Measurements from ENCODE around the gene LRRC8C. TPM values are rescaled to one million over a fixed set of nuclear protein-coding genes. Genes with fewer than 3 reads are reported as not detected.

LRRC8C gene
- total and polyA plus RNA-seq, 4 donors, result 0.75 to 14.4 (median 5.6) TPM

- peaks cover 0 to 2% of the 10 kb centered on the region in 2 donors for H3K27me3 ChIP-seq (ENCODE audit: control insufficient read depth in 1 of 2, insufficient read depth in 2 of 2, low read length in 1 of 2)
- H3K4me1 ChIP-seq (ENCODE audit: control insufficient read depth in 1 of 2, insufficient read depth in 2 of 2, low read length in 2 of 2), result no peaks in the 10 kb centered on the region
- no peaks in the 10 kb centered on the region for H3K9me3 ChIP-seq (ENCODE audit: control insufficient read depth, low read length)
- no peak for DNase-seq
- intact Hi-C loops (cut with DNase I), result no loop called here
- H3K36me3 ChIP-seq (ENCODE audit: control insufficient read depth in 1 of 2, insufficient read depth in 2 of 2, low read length in 1 of 2), result no peaks in the 10 kb centered on the region
- ATAC-seq (ENCODE audit: low FRiP score), result no peak
- no peak overlapping the region for H3K4me3 ChIP-seq (ENCODE audit: low read length in 2 of 2)
- H3K27ac ChIP-seq (ENCODE audit: low read depth in 1 of 2, low read length in 2 of 2), result no peak overlapping the region
Measured at GRCh38 chr1:89753761-89754160, 120.8 kb downstream of the LRRC8C start.

- Histone ChIP-seq H3K27me3 (ENCODE audit: control insufficient read depth in 1 of 2, insufficient read depth in 2 of 2, low read length in 1 of 2) (peaks cover 0 to 2% of the 10 kb centered on the region in 2 donors), H3K36me3 (ENCODE audit: control insufficient read depth in 1 of 2, insufficient read depth in 2 of 2, low read length in 1 of 2) (no peaks in the 10 kb centered on the region), H3K4me3 (ENCODE audit: low read length in 2 of 2) (no peak overlapping the region), H3K4me1 (ENCODE audit: control insufficient read depth in 1 of 2, insufficient read depth in 2 of 2, low read length in 2 of 2) (no peaks in the 10 kb centered on the region), H3K9me3 (ENCODE audit: control insufficient read depth, low read length) (no peaks in the 10 kb centered on the region), H3K27ac (ENCODE audit: low read depth in 1 of 2, low read length in 2 of 2) (no peak overlapping the region)
- DNase-seq, result no peak
- WGBS, 2 donors, result 57 to 64% methylated on average over 2 of the region's 2 CpGs
- ATAC-seq (ENCODE audit: low FRiP score), result no peak
- intact Hi-C loops (cut with DNase I), result no loop called here
Measured at GRCh38 chr1:89754518-89754917, 121.6 kb downstream of the LRRC8C start.

- 82 to 83% methylated on average over 3 of the region's 3 CpGs for WGBS, 2 donors
- Histone ChIP-seq H3K9me3 (ENCODE audit: control insufficient read depth, low read length) (no peaks in the 10 kb centered on the region), H3K27me3 (ENCODE audit: control insufficient read depth in 1 of 2, insufficient read depth in 2 of 2, low read length in 1 of 2) (peaks cover 0 to 2% of the 10 kb centered on the region in 2 donors), H3K27ac (ENCODE audit: low read depth in 1 of 2, low read length in 2 of 2) (no peak overlapping the region), H3K4me3 (ENCODE audit: low read length in 2 of 2) (no peak overlapping the region), H3K36me3 (ENCODE audit: control insufficient read depth in 1 of 2, insufficient read depth in 2 of 2, low read length in 1 of 2) (no peaks in the 10 kb centered on the region), H3K4me1 (ENCODE audit: control insufficient read depth in 1 of 2, insufficient read depth in 2 of 2, low read length in 2 of 2) (no peaks in the 10 kb centered on the region)
- no peak for DNase-seq
- ATAC-seq (ENCODE audit: low FRiP score), result no peak
- intact Hi-C loops (cut with DNase I), result no loop called here
Measured at GRCh38 chr1:89755591-89755990, 122.7 kb downstream of the LRRC8C start.

GRCh38 chr1:89757532-89757931 is 124.6 kb downstream of the LRRC8C start:
- Histone ChIP-seq H3K9me3 (ENCODE audit: control insufficient read depth, low read length) (no peaks in the 10 kb centered on the region), H3K27ac (ENCODE audit: low read depth in 1 of 2, low read length in 2 of 2) (no peak overlapping the region), H3K36me3 (ENCODE audit: control insufficient read depth in 1 of 2, insufficient read depth in 2 of 2, low read length in 1 of 2) (no peaks in the 10 kb centered on the region), H3K27me3 (ENCODE audit: control insufficient read depth in 1 of 2, insufficient read depth in 2 of 2, low read length in 1 of 2) (peaks cover 0 to 2% of the 10 kb centered on the region in 2 donors), H3K4me1 (ENCODE audit: control insufficient read depth in 1 of 2, insufficient read depth in 2 of 2, low read length in 2 of 2) (no peaks in the 10 kb centered on the region), H3K4me3 (ENCODE audit: low read length in 2 of 2) (no peak overlapping the region)
- DNase-seq (peak in 1 of 2 donors; percentile 63), ATAC-seq (ENCODE audit: low FRiP score) (peak; percentile 30)
- intact Hi-C loops (cut with DNase I), result no loop called here
- 30 to 33% methylated on average over 5 of the region's 5 CpGs for WGBS, 2 donors

GRCh38 chr1:89758156-89758555 is 125.2 kb downstream of the LRRC8C start:
- H3K9me3 ChIP-seq (ENCODE audit: control insufficient read depth, low read length), result no peaks in the 10 kb centered on the region
- ATAC-seq (ENCODE audit: low FRiP score) (no peak), DNase-seq (no peak)
- no peak overlapping the region for H3K27ac ChIP-seq (ENCODE audit: low read depth in 1 of 2, low read length in 2 of 2)
- intact Hi-C loops (cut with DNase I), result no loop called here
- no peak overlapping the region for H3K4me3 ChIP-seq (ENCODE audit: low read length in 2 of 2)
- no peaks in the 10 kb centered on the region for H3K4me1 ChIP-seq (ENCODE audit: control insufficient read depth in 1 of 2, insufficient read depth in 2 of 2, low read length in 2 of 2)
- no peaks in the 10 kb centered on the region for H3K36me3 ChIP-seq (ENCODE audit: control insufficient read depth in 1 of 2, insufficient read depth in 2 of 2, low read length in 1 of 2)
- 60 to 66% methylated on average over 2 of the region's 2 CpGs for WGBS, 2 donors
- peaks cover 0 to 2% of the 10 kb centered on the region in 2 donors for H3K27me3 ChIP-seq (ENCODE audit: control insufficient read depth in 1 of 2, insufficient read depth in 2 of 2, low read length in 1 of 2)

- Histone ChIP-seq H3K4me3 (ENCODE audit: low read length in 2 of 2) (no peak overlapping the region), H3K27ac (ENCODE audit: low read depth in 1 of 2, low read length in 2 of 2) (no peak overlapping the region), H3K4me1 (ENCODE audit: control insufficient read depth in 1 of 2, insufficient read depth in 2 of 2, low read length in 2 of 2) (no peaks in the 10 kb centered on the region), H3K9me3 (ENCODE audit: control insufficient read depth, low read length) (no peaks in the 10 kb centered on the region), H3K27me3 (ENCODE audit: control insufficient read depth in 1 of 2, insufficient read depth in 2 of 2, low read length in 1 of 2) (peaks cover 0 to 2% of the 10 kb centered on the region in 2 donors), H3K36me3 (ENCODE audit: control insufficient read depth in 1 of 2, insufficient read depth in 2 of 2, low read length in 1 of 2) (no peaks in the 10 kb centered on the region)
- intact Hi-C loops (cut with DNase I), result no loop called here
- DNase-seq (no peak), ATAC-seq (ENCODE audit: low FRiP score) (no peak)
- 69 to 74% methylated on average over 2 of the region's 2 CpGs for WGBS, 2 donors
Measured at GRCh38 chr1:89759036-89759435, 126.1 kb downstream of the LRRC8C start.

- DNase-seq (no peak), ATAC-seq (ENCODE audit: low FRiP score) (no peak)
- H3K27me3 ChIP-seq (ENCODE audit: control insufficient read depth in 1 of 2, insufficient read depth in 2 of 2, low read length in 1 of 2), result peaks cover 0 to 2% of the 10 kb centered on the region in 2 donors
- no peaks in the 10 kb centered on the region for H3K9me3 ChIP-seq (ENCODE audit: control insufficient read depth, low read length)
- WGBS, 2 donors, result 87 to 93% methylated on average over 3 of the region's 3 CpGs
- no peak overlapping the region for H3K4me3 ChIP-seq (ENCODE audit: low read length in 2 of 2)
- H3K27ac ChIP-seq (ENCODE audit: low read depth in 1 of 2, low read length in 2 of 2), result no peak overlapping the region
- H3K4me1 ChIP-seq (ENCODE audit: control insufficient read depth in 1 of 2, insufficient read depth in 2 of 2, low read length in 2 of 2), result no peaks in the 10 kb centered on the region
- H3K36me3 ChIP-seq (ENCODE audit: control insufficient read depth in 1 of 2, insufficient read depth in 2 of 2, low read length in 1 of 2), result no peaks in the 10 kb centered on the region
- intact Hi-C loops (cut with DNase I), result loop anchor here in 1 of 2 donors (5.0 kb wide), 2 partner anchors 128 to 278 kb away; partner anchors contain the start of gene LRRC8C
Measured at GRCh38 chr1:89760496-89760895, 127.6 kb downstream of the LRRC8C start.

GRCh38 chr1:89761338-89761737 is 128.4 kb downstream of the LRRC8C start:
- Histone ChIP-seq H3K4me3 (ENCODE audit: low read length in 2 of 2) (no peak overlapping the region), H3K4me1 (ENCODE audit: control insufficient read depth in 1 of 2, insufficient read depth in 2 of 2, low read length in 2 of 2) (no peaks in the 10 kb centered on the region), H3K9me3 (ENCODE audit: control insufficient read depth, low read length) (no peaks in the 10 kb centered on the region), H3K36me3 (ENCODE audit: control insufficient read depth in 1 of 2, insufficient read depth in 2 of 2, low read length in 1 of 2) (no peaks in the 10 kb centered on the region), H3K27me3 (ENCODE audit: control insufficient read depth in 1 of 2, insufficient read depth in 2 of 2, low read length in 1 of 2) (no peaks in the 10 kb centered on the region), H3K27ac (ENCODE audit: low read depth in 1 of 2, low read length in 2 of 2) (no peak overlapping the region)
- ATAC-seq (ENCODE audit: low FRiP score), result no peak
- WGBS, 2 donors, result 66 to 78% methylated on average over 1 of the region's 1 CpG
- DNase-seq, result no peak
- intact Hi-C loops (cut with DNase I), result loop anchor here in 1 of 2 donors (5.0 kb wide), 2 partner anchors 129 to 279 kb away; partner anchors contain the start of gene LRRC8C

- DNase-seq, result no peak
- H3K27ac ChIP-seq (ENCODE audit: low read depth in 1 of 2, low read length in 2 of 2), result no peak overlapping the region
- 94 to 97% methylated on average over 3 of the region's 3 CpGs for WGBS, 2 donors
- H3K36me3 ChIP-seq (ENCODE audit: control insufficient read depth in 1 of 2, insufficient read depth in 2 of 2, low read length in 1 of 2), result no peaks in the 10 kb centered on the region
- no peaks in the 10 kb centered on the region for H3K9me3 ChIP-seq (ENCODE audit: control insufficient read depth, low read length)
- no peaks in the 10 kb centered on the region for H3K4me1 ChIP-seq (ENCODE audit: control insufficient read depth in 1 of 2, insufficient read depth in 2 of 2, low read length in 2 of 2)
- no peaks in the 10 kb centered on the region for H3K27me3 ChIP-seq (ENCODE audit: control insufficient read depth in 1 of 2, insufficient read depth in 2 of 2, low read length in 1 of 2)
- no peak for ATAC-seq (ENCODE audit: low FRiP score)
- H3K4me3 ChIP-seq (ENCODE audit: low read length in 2 of 2), result no peak overlapping the region
- intact Hi-C loops (cut with DNase I), result loop anchor here (2.0 to 5.0 kb wide), 4 partner anchors 129 to 280 kb away; partner anchors contain the start of gene LRRC8C (in 2 of the 2)
Measured at GRCh38 chr1:89761901-89762300, 129.0 kb downstream of the LRRC8C start.

Measured in aorta (tissue), 5 donors.